ENCODE data around the gene LCE6A. TPM values are rescaled to one million over a fixed set of nuclear protein-coding genes. Genes with fewer than 3 reads are reported as not detected.

LCE6A gene
- total and polyA plus RNA-seq, 9 of the 15 experiments (the other 6 are each of a cell fraction or from before 2014, with no cell fraction given): not detected

DNA sequence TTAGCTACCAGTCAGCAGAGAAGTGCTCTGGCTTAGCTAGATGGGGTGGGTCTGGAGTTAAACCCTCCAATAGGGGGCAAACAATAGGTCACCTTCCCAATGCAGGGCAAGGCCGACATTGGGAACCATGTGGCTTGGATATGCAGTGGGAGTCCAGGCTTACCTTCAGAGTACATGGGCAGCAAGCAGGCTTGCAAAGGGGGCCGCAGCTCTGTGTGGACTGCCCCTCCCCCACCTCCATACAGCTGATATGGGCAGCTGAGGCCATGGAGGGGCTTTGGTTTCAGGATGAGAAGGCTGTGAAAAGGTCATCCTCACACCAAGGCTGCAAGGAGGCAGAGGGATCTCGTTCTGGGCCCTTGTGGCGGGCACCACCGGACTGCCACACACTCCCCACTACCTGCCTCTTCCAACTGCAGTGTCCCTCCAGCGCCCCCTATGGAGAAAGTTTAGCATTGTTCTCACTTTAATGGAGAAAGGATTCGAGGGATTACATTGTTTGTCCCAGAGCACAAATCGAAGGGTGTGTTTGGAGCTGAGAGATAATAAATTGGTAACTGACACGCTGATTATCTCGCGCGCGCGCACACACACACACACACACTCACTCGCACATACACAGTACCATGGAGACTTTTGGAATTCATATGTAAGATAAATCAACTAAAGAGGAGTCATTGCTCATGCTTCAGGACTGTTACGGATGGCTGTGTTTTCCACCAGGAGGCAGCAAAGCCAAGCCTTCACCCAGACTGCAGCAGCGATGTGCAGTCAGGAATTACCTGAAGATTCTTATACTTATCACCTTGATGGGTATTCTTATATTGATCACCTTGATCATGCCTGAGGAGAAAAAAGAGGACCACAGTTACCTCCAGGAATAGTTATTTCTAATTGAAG lies 28.4 kb downstream of the LCE6A start (continued):
- TF ChIP-seq, protein P1, sequence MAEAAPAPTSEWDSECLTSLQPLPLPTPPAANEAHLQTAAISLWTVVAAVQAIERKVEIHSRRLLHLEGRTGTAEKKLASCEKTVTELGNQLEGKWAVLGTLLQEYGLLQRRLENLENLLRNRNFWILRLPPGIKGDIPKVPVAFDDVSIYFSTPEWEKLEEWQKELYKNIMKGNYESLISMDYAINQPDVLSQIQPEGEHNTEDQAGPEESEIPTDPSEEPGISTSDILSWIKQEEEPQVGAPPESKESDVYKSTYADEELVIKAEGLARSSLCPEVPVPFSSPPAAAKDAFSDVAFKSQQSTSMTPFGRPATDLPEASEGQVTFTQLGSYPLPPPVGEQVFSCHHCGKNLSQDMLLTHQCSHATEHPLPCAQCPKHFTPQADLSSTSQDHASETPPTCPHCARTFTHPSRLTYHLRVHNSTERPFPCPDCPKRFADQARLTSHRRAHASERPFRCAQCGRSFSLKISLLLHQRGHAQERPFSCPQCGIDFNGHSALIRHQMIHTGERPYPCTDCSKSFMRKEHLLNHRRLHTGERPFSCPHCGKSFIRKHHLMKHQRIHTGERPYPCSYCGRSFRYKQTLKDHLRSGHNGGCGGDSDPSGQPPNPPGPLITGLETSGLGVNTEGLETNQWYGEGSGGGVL (CRISPR knock-in tag; IDR thresholded peaks at IDR 0.05): no peak

DNA sequence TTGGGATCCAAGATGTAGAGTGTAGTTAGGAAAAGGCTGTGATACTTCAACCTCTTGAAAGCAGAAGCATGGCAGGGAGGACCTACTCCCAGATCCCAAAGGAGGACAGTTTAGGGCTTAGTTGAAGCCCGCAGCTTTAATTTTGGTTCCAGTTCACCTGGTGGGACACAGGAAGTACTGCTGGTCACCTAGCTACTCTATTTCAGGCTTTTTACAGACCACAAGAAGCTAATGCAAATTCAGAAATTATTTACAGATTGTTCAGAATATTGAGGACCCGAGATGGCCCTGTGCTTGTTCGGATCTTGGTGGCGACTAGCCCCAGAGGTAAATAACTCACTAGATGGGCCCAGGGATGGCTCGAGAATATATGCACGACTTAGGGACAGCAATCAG lies 29.1 kb downstream of the LCE6A start:
- H3K4me3 ChIP-seq: no peak overlapping the region
- ChIA-PET POLR2A (no interaction called here), CTCF (ENCODE audit: low intra/inter-chr PET ratio) (interaction anchor here (0.5 to 1.6 kb wide), 4 partner anchors 72 to 367 kb away, joined by 3 to 14 read pairs (median 6); no protein-coding TSS in a partner anchor)
- ATAC-seq (no peak), DNase-seq (ENCODE audit: extremely low read depth in 1 of 4, low spot score in 3 of 4) (no peak), FAIRE-seq (no peak)
- no peaks in the 10 kb centered on the region for H3K9me3 ChIP-seq (replicated peaks; ENCODE audit: control insufficient read depth, insufficient read depth, low read depth, low read length)
- no peak overlapping the region for H3K4me2 ChIP-seq (ENCODE audit: insufficient read depth, low read length)
- no peaks in the 10 kb centered on the region for H3K9me1 ChIP-seq (ENCODE audit: control insufficient read depth, insufficient read depth, low read length)
- intact Hi-C loops (cut with micrococcal nuclease) (loop anchor here (2.0 to 10.0 kb wide), 3 partner anchors 161 to 353 kb away; no protein-coding TSS in a partner anchor), in situ Hi-C loops (cut with MboI) (loop anchor here (10.0 kb wide), 2 partner anchors 323 to 353 kb away; no protein-coding TSS in a partner anchor)
- H3K27ac ChIP-seq (ENCODE audit: extremely low read depth, low read depth, low read length): no peak overlapping the region
- H4K20me1 ChIP-seq (replicated peaks; ENCODE audit: control insufficient read depth, insufficient read depth, low read length): no peaks in the 10 kb centered on the region
- WGBS (ENCODE audit: insufficient coverage, low coverage, missing lambda C conversion rate): under 1% methylated on average over 6 of the region's 6 CpGs
- H3K27me3 ChIP-seq (ENCODE audit: control insufficient read depth in 2 of 2, insufficient read depth in 2 of 2, low read length in 2 of 2): no peaks in the 10 kb centered on the region; a peak in 1 of 5 replicates
- H3K79me2 ChIP-seq (ENCODE audit: control insufficient read depth, insufficient read depth, low read length): no peaks in the 10 kb centered on the region
- no peak overlapping the region for H3K9ac ChIP-seq (ENCODE audit: insufficient read depth in 1 of 2, low read depth in 2 of 2, low read length in 2 of 2)
- no TSS peak for BruUV-seq (replicated peaks)
- TF ChIP-seq, protein P2, sequence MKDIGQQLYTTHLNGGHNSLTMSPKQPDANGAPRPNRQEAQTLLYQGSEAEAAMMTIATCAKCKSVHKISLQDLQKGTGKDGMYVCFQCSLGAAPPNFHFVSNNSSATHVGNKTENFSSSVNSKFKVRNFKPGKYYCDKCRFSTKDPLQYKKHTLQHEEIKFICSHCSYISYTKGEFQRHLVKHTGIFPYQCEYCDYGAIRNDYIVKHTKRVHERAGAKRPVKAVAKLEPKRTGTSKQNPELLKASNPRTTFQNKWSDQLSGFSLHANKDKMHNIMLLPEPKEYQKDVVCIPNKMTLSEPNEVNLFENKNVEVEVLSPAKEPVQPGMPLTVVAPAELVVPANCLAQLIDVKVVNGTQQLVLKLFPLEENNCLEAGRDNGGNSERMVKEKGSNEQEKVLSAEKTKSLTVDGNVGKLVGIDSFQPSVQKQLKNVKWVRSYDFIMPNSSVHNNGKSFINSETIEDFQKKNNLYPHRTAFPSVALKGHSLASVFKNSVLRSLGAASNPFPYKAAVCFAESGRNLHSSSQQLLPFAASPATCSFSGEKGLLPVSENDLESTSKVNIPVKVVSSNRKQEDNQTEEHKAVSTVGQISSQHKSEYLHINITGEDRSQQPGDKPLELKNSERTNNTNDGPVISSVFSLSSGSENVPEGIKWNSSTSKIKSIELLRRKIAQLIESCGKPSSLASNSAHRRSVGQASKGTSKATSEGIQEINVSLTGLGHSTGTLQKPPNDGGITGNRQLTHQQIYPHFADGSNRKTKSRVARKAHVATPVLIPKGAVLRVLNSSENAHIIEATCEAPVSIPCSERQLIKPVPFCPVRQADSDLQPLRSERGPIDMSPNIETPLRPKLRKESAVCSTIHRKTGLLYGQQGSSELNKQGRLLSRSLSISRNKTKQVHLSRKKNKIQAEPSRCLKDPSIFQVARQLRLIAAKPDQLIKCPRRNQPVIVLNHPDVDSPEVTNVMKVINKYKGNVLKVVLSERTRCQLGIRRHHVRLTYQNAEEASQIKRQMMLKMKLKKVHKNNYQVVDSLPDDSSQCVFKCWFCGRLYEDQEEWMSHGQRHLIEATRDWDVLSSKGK (CRISPR knock-in tag; IDR thresholded peaks at IDR 0.05): no peak
- no peak for TF ChIP-seq FOXA3 (CRISPR knock-in tag; conservative IDR thresholded peaks at IDR 0.05 in 1 of 2, IDR thresholded peaks at IDR 0.05 in 1 of 2)
- TF ChIP-seq, protein P3, sequence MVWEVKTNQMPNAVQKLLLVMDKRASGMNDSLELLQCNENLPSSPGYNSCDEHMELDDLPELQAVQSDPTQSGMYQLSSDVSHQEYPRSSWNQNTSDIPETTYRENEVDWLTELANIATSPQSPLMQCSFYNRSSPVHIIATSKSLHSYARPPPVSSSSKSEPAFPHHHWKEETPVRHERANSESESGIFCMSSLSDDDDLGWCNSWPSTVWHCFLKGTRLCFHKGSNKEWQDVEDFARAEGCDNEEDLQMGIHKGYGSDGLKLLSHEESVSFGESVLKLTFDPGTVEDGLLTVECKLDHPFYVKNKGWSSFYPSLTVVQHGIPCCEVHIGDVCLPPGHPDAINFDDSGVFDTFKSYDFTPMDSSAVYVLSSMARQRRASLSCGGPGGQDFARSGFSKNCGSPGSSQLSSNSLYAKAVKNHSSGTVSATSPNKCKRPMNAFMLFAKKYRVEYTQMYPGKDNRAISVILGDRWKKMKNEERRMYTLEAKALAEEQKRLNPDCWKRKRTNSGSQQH (CRISPR knock-in tag; IDR thresholded peaks at IDR 0.05): no peak
- H3K36me3 ChIP-seq (ENCODE audit: control insufficient read depth, insufficient read depth, low read length): no peaks in the 10 kb centered on the region
- no peak overlapping the region for H2AFZ ChIP-seq (ENCODE audit: low read depth, low read length)
- H3K4me1 ChIP-seq (replicated peaks in 1 of 2; ENCODE audit: control insufficient read depth in 2 of 2, insufficient read depth in 2 of 2, low read length in 2 of 2): no peaks in the 10 kb centered on the region
